HepG2 (cell line): ENCODE data around the gene DPCD. TPM values are rescaled to one million over a fixed set of nuclear protein-coding genes. Genes with fewer than 3 reads are reported as not detected.
A peak's percentile ranks its signal among the peaks of the same experiment; 100 is the strongest.

ENCODE experiments used
- ATF7 ChIP-seq, 2 experiments: fragments of 450-650 bp in 1 of 2; sonication (generic) in 1 of 2; formaldehyde crosslinking in 1 of 2; IDR thresholded peaks; 2 replicates each; pipeline versions ENCODE4 v1.4.0 to v1.6.1; 2016 to 2020; ENCODE audit warnings: antibody characterized with exemption in 1 of 2, mild to moderate bottlenecking in 1 of 2, missing genetic modification reagents in 1 of 2
- HCFC1 ChIP-seq: fragments of 150-350 bp; IDR thresholded peaks from 2 replicates; pipeline ENCODE4 v1.6.1; 2014; ENCODE audit warnings: low read depth, low read length
- MEIS1 ChIP-seq: sonication (generic); formaldehyde crosslinking; IDR thresholded peaks from 2 replicates; pipeline ENCODE4 v1.9.0; 2021; ENCODE audit warnings: mild to moderate bottlenecking, missing genetic modification reagents, moderate library complexity, borderline replicate concordance
- SIN3B ChIP-seq: fragments of 150-350 bp; IDR thresholded peaks from 2 replicates; pipeline ENCODE4 v1.6.1; 2014; ENCODE audit warnings: low read length
- ZNF776 ChIP-seq: sonication (generic); formaldehyde crosslinking; IDR thresholded peaks from 2 replicates; pipeline ENCODE4 v1.4.0; 2020; ENCODE audit warnings: mild to moderate bottlenecking, missing genetic modification reagents
- ZNF879 ChIP-seq: sonication (generic); formaldehyde crosslinking; IDR thresholded peaks from 2 replicates; pipeline ENCODE4 v1.8.1; 2023; ENCODE audit warnings: missing genetic modification reagents
- polyA plus RNA-seq, 8 experiments: library from polyadenylated mRNA; depleted of rRNA in 3 of 8; stranded (reverse) in 7 of 8; unstranded in 1 of 8; fragments of >200 nt; fragmentation: Illumina TruSeq in 4 of 8; extraction: Trizol in 4 of 8; gene quantifications; 2 replicates each; pipeline versions ENCODE4 v1.2.1 to v1.2.3, GENCODE V29; 2011 to 2016; ENCODE audit warnings: low read depth in 4 of 8, missing spikeins in 1 of 8, mixed read lengths in 1 of 8; ENCODE audit not compliant: insufficient read depth in 1 of 8
- total RNA-seq, 5 experiments: library from RNA; depleted of rRNA; stranded (reverse); fragments of >200 nt; fragmentation: Illumina TruSeq; extraction: Trizol; gene quantifications; 2 replicates each; pipeline ENCODE4 v1.2.3, GENCODE V29; 2016; ENCODE audit warnings: low read depth in 1 of 5
- TF ChIP-seq, protein P1 (sequence below), 2 experiments: fragments of 450-650 bp in 1 of 2; sonication (generic) in 1 of 2; formaldehyde crosslinking in 1 of 2; IDR thresholded peaks; 2 replicates each; pipeline versions ENCODE4 v1.6.1 to v1.8.0; 2016 to 2022; ENCODE audit warnings: antibody characterized with exemption in 1 of 2, mild to moderate bottlenecking in 1 of 2, missing genetic modification reagents in 1 of 2
- TF ChIP-seq, protein P2 (sequence below): sonication (generic); formaldehyde crosslinking; IDR thresholded peaks from 2 replicates; pipeline ENCODE4 v1.4.0; 2020; ENCODE audit warnings: missing genetic modification reagents, low read depth, mild to moderate bottlenecking, borderline replicate concordance
- TF ChIP-seq, protein P3 (sequence below): sonication (generic); formaldehyde crosslinking; IDR thresholded peaks from 2 replicates; pipeline ENCODE4 v1.5.1; 2020; ENCODE audit warnings: mild to moderate bottlenecking, missing genetic modification reagents
- TF ChIP-seq, protein P4 (sequence below): sonication (generic); formaldehyde crosslinking; IDR thresholded peaks from 2 replicates; pipeline ENCODE4 v1.5.1; 2020; ENCODE audit warnings: missing genetic modification reagents, mild to moderate bottlenecking, borderline replicate concordance

Gene DPCD
- total and polyA plus RNA-seq, 2 of the 13 experiments (the other 11 are each of a cell fraction or from before 2014, with no cell fraction given), result 25.2 to 27.0 TPM

DNA sequence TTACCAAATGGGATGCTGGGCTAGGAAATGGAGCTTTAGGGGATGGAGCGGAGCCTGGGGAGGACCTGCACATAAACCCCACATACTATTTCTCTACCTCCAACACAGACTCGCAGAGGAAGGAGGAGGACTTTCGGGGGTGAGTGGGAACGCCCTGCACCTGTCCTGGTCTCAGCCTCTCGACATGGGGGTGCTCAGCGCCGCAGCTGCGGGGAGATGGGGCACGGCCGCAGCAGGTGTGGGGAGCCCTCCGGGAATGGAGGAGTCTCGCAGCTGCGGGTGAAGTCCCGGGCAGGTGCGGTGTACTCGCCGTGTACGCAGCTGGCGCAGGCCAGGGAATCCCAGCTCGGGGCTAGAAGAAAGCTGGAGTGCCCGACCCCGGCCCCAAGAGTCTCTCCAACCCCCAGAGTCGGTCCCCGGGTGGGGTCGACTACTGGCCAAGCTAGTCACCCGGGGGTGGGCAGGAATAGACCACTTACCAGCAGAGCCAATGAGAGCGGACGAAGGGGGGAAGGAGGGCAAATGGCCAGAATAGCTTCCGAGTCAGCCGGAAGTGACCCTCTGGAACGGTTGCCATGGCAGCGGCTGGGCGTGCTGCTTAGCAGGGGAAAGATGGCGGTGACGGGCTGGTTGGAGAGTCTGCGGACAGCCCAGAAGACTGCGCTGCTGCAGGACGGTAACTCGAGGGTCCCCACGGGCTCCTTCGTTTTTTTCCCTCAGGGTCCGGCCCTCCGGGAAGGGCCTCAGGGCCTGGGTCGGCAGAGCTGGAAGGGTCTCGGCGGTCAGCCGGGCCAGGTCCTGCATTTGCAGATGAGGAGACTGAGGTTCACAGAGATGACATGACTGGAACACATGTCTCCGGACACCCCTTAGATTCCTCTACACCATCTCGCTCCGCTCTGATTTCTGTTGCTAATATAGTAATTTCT lies at the start of gene DPCD, which contains the start of gene POLL (continued):
- TF ChIP-seq, protein P1, sequence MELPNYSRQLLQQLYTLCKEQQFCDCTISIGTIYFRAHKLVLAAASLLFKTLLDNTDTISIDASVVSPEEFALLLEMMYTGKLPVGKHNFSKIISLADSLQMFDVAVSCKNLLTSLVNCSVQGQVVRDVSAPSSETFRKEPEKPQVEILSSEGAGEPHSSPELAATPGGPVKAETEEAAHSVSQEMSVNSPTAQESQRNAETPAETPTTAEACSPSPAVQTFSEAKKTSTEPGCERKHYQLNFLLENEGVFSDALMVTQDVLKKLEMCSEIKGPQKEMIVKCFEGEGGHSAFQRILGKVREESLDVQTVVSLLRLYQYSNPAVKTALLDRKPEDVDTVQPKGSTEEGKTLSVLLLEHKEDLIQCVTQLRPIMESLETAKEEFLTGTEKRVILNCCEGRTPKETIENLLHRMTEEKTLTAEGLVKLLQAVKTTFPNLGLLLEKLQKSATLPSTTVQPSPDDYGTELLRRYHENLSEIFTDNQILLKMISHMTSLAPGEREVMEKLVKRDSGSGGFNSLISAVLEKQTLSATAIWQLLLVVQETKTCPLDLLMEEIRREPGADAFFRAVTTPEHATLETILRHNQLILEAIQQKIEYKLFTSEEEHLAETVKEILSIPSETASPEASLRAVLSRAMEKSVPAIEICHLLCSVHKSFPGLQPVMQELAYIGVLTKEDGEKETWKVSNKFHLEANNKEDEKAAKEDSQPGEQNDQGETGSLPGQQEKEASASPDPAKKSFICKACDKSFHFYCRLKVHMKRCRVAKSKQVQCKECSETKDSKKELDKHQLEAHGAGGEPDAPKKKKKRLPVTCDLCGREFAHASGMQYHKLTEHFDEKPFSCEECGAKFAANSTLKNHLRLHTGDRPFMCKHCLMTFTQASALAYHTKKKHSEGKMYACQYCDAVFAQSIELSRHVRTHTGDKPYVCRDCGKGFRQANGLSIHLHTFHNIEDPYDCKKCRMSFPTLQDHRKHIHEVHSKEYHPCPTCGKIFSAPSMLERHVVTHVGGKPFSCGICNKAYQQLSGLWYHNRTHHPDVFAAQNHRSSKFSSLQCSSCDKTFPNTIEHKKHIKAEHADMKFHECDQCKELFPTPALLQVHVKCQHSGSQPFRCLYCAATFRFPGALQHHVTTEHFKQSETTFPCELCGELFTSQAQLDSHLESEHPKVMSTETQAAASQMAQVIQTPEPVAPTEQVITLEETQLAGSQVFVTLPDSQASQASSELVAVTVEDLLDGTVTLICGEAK (IDR thresholded peaks at IDR 0.05), result peak; percentile 91
- TF ChIP-seq, protein P1 (CRISPR knock-in tag; IDR thresholded peaks at IDR 0.05), result no peak
- TF ChIP-seq, protein P2, sequence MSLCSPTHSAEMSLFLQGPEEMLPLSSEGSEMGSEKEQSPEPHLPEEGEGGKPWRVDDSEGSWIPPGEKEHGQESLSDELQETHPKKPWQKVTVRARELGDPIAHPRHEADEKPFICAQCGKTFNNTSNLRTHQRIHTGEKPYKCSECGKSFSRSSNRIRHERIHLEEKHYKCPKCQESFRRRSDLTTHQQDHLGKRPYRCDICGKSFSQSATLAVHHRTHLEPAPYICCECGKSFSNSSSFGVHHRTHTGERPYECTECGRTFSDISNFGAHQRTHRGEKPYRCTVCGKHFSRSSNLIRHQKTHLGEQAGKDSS (CRISPR knock-in tag), result peak; percentile 15; the same call in 1 of the 2 replicates
- peak; percentile 66 for TF ChIP-seq HCFC1
- TF ChIP-seq, protein P3, sequence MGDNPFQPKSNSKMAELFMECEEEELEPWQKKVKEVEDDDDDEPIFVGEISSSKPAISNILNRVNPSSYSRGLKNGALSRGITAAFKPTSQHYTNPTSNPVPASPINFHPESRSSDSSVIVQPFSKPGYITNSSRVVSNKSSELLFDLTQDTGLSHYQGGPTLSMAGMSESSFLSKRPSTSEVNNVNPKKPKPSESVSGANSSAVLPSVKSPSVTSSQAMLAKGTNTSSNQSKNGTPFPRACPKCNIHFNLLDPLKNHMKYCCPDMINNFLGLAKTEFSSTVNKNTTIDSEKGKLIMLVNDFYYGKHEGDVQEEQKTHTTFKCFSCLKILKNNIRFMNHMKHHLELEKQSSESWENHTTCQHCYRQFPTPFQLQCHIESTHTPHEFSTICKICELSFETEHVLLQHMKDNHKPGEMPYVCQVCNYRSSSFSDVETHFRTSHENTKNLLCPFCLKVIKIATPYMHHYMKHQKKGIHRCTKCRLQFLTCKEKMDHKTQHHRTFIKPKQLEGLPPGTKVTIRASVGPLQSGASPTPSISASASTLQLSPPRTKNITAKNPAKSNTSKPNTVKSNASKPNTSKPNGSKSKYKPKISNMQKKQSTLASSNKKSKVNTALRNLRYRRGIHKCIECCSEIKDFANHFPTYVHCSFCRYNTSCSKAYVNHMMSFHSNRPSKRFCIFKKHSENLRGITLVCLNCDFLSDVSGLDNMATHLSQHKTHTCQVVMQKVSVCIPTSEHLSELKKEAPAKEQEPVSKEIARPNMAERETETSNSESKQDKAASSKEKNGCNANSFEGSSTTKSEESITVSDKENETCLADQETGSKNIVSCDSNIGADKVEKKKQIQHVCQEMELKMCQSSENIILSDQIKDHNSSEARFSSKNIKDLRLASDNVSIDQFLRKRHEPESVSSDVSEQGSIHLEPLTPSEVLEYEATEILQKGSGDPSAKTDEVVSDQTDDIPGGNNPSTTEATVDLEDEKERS (CRISPR knock-in tag), result peak; percentile 51; the same call in 1 of the 2 replicates
- TF ChIP-seq, protein P4, sequence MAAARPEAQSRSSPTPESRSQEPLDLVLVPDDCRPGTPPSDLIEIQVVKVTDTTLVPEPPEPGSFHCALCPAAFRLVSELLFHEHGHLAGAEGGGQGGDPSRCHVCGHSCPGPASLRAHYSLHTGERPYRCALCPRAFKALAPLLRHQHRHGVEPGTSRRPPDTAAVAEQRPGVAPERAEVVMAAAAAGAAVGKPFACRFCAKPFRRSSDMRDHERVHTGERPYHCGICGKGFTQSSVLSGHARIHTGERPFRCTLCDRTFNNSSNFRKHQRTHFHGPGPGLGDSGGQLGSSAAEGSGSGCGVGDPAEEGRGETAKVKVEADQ (CRISPR knock-in tag), result peak; percentile 56; the same call in 1 of the 2 replicates
- no peak for TF ChIP-seq ATF7 (IDR thresholded peaks at IDR 0.05)
- no peak for TF ChIP-seq ATF7 (CRISPR knock-in tag; IDR thresholded peaks at IDR 0.05)
- peak; percentile 70 for TF ChIP-seq SIN3B
- 0 out of 2 replicates have a peak, but pooled peaks have one; percentile 41 for TF ChIP-seq MEIS1 (CRISPR knock-in tag)
- no peak; the same call in 1 of the 2 replicates for TF ChIP-seq ZNF776
- no peak for TF ChIP-seq ZNF879 (CRISPR knock-in tag)
